Measurements from ENCODE around the gene KCNC2. TPM values are rescaled to one million over a fixed set of nuclear protein-coding genes. Genes with fewer than 3 reads are reported as not detected.

Gene KCNC2
- total RNA-seq, 2 donors from 2014 or later, result not detected

DNA sequence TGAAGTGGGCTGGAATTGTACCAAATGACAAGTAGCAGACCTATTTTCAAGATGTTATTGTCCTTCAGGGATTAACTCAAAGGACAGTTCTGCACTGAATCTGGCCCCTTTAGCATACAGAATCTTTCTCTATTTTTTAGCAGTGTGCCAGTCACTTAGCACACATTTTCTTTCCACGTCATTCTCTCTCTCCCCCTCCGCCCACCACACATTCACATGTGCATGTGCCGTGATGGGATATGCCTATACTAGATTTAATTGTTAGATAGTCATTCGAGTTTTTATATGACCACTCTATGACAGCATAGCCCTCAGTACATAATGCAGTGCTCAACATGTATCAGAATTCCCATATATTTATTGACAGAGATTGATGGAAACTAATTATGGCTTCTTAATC is 129.1 kb downstream of the KCNC2 start:
- H3K9me3 Mint-ChIP-seq, result peaks cover 3% of the 10 kb centered on the region
- H3K4me1 Mint-ChIP-seq (ENCODE audit: low read depth in 2 of 2), result no peaks in the 10 kb centered on the region
- ATAC-seq, result no peak

DNA sequence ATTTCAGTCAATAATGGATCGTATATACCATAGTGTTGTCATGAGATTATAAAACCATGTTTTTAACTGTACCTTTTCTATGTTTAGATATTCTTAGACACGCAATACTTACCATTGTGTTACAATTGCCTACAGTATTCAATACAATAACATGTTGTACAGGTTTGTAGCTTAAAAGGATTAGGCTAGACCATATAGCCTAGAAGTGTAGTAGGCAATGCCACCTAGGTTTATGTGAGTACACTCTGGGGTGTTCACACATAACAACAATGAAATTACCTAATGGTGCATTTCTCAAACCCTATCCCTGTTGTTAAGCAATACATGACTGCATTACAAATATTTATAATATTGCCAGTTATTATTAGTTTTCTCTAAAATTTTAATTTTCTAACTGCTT is 144.2 kb downstream of the KCNC2 start:
- Mint-ChIP-seq H3K9me3 (peaks cover 9% of the 10 kb centered on the region), H3K4me3 (no peak overlapping the region), H3K27ac (no peak overlapping the region), H3K27me3 (no peaks in the 10 kb centered on the region), H3K4me1 (ENCODE audit: low read depth in 2 of 2) (no peaks in the 10 kb centered on the region), H3K36me3 (no peaks in the 10 kb centered on the region)
- no peak for DNase-seq (ENCODE audit: low spot score)
- no peak for ATAC-seq

More for the DNA sequence above, 129.1 kb downstream of the KCNC2 start:
- Mint-ChIP-seq H3K36me3 (no peaks in the 10 kb centered on the region), H3K27ac (no peak overlapping the region), H3K4me3 (no peak overlapping the region), H3K27me3 (no peaks in the 10 kb centered on the region)
- DNase-seq (ENCODE audit: low spot score), result no peak

DNA sequence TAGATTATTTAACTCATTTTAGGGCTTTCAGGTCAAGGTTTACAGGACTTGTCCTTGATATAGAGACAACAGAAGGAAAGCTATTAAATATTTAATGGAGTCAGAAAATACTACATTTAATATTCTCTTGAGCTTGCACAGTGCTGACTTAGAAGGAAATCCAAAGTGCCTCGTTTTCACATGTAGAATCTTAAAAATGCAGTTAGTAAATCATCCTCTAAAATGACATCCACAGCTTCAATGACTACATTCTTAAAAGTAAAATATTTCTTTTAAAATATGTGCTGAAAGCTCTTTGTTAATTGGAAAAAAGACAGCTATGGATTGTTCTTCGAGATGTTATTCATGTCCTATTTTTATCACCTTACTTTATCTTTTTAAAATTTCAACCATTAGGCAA is 146.9 kb downstream of the KCNC2 start:
- no peaks in the 10 kb centered on the region for H3K36me3 Mint-ChIP-seq
- no peaks in the 10 kb centered on the region for H3K4me1 Mint-ChIP-seq (ENCODE audit: low read depth in 2 of 2)
- no peak overlapping the region for H3K27ac Mint-ChIP-seq
- DNase-seq (ENCODE audit: low spot score) (no peak), ATAC-seq (no peak)
- H3K27me3 Mint-ChIP-seq, result no peaks in the 10 kb centered on the region
- H3K9me3 Mint-ChIP-seq, result no peaks in the 10 kb centered on the region
- H3K4me3 Mint-ChIP-seq, result no peak overlapping the region

DNA sequence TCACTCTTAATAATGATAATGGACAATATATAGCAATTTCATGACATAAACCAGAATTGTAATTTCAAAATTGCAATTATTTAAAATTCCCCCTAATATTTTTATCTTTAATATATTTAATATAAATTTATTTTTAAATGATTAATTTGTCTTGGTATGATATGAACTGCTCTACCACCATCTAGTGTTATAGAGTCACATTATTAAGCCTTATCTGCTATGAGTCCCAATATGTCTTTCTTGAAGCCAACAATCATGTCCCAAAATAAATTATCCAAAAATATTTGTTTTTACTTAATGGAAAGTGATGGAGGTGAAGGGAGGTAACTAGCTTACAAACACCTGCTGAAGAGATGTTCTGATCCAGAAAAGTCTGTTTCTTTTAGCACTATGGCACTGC is 151.4 kb downstream of the KCNC2 start:
- no peaks in the 10 kb centered on the region for H3K9me3 Mint-ChIP-seq
- H3K27me3 Mint-ChIP-seq, result no peaks in the 10 kb centered on the region
- no peak overlapping the region for H3K27ac Mint-ChIP-seq
- no peak overlapping the region for H3K4me3 Mint-ChIP-seq
- no peak for DNase-seq (ENCODE audit: low spot score)
- H3K4me1 Mint-ChIP-seq (ENCODE audit: low read depth in 2 of 2), result no peaks in the 10 kb centered on the region
- no peak for ATAC-seq
- H3K36me3 Mint-ChIP-seq, result no peaks in the 10 kb centered on the region

DNA sequence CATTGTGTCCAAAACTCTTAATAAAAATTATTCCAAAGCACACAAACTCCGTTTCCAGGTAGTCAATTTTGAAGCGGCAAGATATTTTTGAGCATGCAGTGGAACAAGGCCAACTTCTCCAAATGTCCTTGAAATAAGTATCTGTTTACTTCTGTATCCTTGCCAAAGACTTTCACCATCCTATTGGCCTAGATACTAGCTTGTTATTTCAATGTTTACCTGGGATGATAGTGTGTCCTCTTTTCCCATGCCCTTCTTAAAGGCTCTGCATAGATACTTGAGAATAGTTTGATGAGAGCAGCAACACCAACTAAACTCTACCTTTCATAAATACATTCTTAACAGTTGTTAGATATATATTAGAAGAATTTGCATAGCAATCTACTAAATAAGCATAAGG is 160.9 kb downstream of the KCNC2 start:
- DNase-seq (ENCODE audit: low spot score), result no peak
- Mint-ChIP-seq H3K27ac (no peak overlapping the region), H3K4me1 (ENCODE audit: low read depth in 2 of 2) (no peaks in the 10 kb centered on the region), H3K36me3 (no peaks in the 10 kb centered on the region), H3K9me3 (peaks cover 8% of the 10 kb centered on the region), H3K27me3 (no peaks in the 10 kb centered on the region), H3K4me3 (no peak overlapping the region)
- ATAC-seq, result no peak

DNA sequence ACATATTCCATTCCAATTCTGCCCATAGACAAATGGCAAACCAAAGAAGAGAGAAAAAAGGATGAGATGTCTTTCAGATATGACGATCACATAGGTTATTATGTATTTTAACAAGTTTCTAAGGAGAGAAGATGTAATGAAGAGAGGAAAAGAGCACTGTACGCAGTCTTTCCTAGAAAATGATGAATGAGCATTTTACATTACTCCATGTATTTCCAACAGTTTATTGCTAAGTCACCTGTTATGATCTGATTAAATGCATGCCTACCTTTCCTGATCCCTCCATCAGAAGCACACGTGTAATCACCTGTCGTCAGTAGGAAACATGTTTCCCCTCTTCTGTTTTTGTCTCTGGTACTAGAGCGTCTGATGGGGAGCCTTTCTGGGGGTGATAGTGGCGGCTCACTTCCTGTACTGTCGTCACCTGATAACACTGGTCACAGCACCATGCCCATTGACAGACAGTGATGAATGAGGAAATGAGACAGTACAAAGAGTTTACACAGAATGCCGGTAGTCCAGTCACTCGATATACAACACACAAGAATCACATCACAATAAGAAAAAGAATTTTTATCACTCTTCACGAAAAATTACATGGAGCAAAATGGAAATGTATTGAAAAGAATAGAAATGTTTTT is 161.6 kb downstream of the KCNC2 start:
- no peak for ATAC-seq
- no peak for DNase-seq (ENCODE audit: low spot score)
- Mint-ChIP-seq H3K9me3 (peaks cover 8% of the 10 kb centered on the region), H3K36me3 (no peaks in the 10 kb centered on the region), H3K27me3 (no peaks in the 10 kb centered on the region), H3K4me3 (no peak overlapping the region), H3K4me1 (ENCODE audit: low read depth in 2 of 2) (no peaks in the 10 kb centered on the region), H3K27ac (no peak overlapping the region)

DNA sequence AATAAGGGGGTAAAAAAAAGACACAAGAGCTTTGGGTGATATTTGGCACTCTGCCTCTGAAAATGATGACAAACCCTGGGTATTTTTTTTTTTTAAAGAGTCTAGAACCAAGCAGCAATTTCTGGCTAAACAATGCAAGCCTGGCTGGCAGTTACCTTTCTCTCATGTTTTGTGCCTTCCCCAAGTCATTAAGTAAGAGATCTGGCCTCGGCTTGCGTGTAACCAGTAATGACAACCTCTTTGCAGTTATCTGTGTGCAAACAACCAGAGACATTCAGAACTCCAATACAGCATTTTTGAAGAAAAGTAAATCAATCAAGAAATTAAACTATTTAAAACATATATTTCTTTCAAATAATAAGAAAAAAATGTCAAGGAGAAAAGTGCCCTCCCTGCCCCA is 167.5 kb downstream of the KCNC2 start:
- no peaks in the 10 kb centered on the region for H3K36me3 Mint-ChIP-seq
- no peak overlapping the region for H3K4me3 Mint-ChIP-seq
- DNase-seq (ENCODE audit: low spot score), result no peak
- H3K27me3 Mint-ChIP-seq, result no peaks in the 10 kb centered on the region
- no peaks in the 10 kb centered on the region for H3K4me1 Mint-ChIP-seq (ENCODE audit: low read depth in 2 of 2)
- H3K27ac Mint-ChIP-seq, result no peak overlapping the region
- peaks cover 5% of the 10 kb centered on the region for H3K9me3 Mint-ChIP-seq
- no peak for ATAC-seq

DNA sequence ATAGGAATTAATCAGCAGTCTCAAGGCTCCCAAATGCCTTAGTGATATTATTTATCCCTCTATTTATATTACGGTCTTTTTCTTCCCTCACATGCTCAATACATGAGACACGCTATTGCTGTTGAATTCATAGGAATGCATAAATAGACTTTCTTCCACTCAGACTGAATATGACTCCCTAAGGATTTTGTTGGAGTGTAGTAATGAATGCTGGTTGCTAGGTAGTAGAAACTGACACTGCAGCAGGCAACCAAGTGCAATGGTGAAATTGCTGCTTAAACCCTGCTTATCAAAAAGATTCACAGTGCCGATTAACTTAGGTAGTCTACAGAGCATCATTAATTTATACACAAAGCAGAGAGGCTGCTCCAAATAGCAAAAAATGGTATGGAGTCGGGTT is 168.2 kb downstream of the KCNC2 start:
- no peak overlapping the region for H3K27ac Mint-ChIP-seq
- ATAC-seq (no peak), DNase-seq (ENCODE audit: low spot score) (no peak)
- no peaks in the 10 kb centered on the region for H3K4me1 Mint-ChIP-seq (ENCODE audit: low read depth in 2 of 2)
- no peak overlapping the region for H3K4me3 Mint-ChIP-seq
- no peaks in the 10 kb centered on the region for H3K27me3 Mint-ChIP-seq
- no peaks in the 10 kb centered on the region for H3K36me3 Mint-ChIP-seq
- H3K9me3 Mint-ChIP-seq, result peaks cover 5% of the 10 kb centered on the region

DNA sequence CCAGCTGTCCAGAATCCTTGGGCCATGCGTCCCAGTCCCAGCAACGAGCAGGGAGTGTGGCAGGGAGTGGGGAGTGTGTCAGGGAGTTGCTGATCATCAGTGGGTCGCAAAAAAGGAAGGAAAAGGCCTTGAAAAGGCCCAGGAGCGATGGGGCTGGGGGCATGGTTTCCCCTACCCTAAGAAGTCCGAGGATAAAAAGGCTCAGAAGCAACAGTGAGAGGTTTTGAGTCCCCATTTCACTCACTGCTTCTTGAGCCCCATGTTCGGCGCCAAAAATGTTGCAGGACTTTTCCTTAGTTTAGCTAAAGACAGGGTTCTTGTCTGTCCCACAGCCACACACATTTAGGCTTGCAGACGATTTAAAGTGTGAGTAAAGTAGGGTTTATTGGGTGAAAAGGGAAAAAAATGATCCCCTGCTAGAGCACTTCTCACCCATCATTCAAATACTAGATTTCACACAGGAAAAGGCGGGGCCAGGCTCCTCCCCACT is 189.5 kb downstream of the KCNC2 start:
- Mint-ChIP-seq H3K27me3 (no peaks in the 10 kb centered on the region), H3K9me3 (peaks cover 19% of the 10 kb centered on the region), H3K4me1 (ENCODE audit: low read depth in 2 of 2) (no peaks in the 10 kb centered on the region), H3K27ac (no peak overlapping the region), H3K36me3 (no peaks in the 10 kb centered on the region), H3K4me3 (no peak overlapping the region)
- no peak for DNase-seq (ENCODE audit: low spot score)
- ATAC-seq, result no peak

DNA sequence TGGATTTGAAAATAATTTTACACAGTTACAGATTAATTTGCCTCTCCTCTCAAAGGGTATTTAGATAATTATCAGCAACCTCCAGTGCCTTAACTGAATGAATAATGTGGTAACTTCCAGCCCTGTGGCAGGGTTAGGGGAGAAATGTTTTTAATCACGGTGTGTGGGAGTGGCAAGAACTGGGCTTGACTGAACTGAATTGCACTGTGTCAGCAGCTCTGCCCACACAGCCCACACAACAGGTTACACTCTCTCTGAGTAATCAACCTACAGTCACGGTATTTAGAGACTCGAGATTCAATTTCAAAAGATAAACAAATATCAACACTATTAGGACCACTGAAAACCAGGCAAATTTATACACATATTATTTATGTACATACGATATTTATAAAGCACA is 198.5 kb downstream of the KCNC2 start:
- ATAC-seq (no peak), DNase-seq (ENCODE audit: low spot score) (no peak)
- Mint-ChIP-seq H3K27me3 (no peaks in the 10 kb centered on the region), H3K4me3 (no peak overlapping the region), H3K9me3 (peaks cover 14% of the 10 kb centered on the region), H3K36me3 (no peaks in the 10 kb centered on the region), H3K4me1 (ENCODE audit: low read depth in 2 of 2) (no peaks in the 10 kb centered on the region), H3K27ac (no peak overlapping the region)

DNA sequence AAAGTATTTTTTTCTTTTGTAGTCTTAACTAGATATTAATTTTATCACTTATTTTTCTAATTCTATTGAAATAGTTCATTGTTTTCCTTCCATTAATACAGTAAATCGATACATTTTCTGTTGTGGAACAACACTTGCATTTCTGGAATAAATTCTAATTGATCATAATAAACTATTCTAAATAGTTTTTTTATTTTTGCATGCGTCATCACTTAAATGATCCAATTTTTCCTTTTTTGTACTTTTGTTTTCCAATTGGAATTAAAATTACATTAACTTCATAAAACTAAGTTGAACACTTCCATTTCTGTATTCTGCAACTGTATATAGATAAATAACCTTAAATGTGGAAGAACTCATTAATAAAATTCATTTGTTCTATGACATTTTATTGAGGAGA is 202.5 kb downstream of the KCNC2 start:
- no peak for DNase-seq (ENCODE audit: low spot score)
- ATAC-seq, result no peak
- Mint-ChIP-seq H3K27ac (no peak overlapping the region), H3K36me3 (no peaks in the 10 kb centered on the region), H3K9me3 (peaks cover 14% of the 10 kb centered on the region), H3K27me3 (no peaks in the 10 kb centered on the region), H3K4me1 (ENCODE audit: low read depth in 2 of 2) (no peaks in the 10 kb centered on the region), H3K4me3 (no peak overlapping the region)

DNA sequence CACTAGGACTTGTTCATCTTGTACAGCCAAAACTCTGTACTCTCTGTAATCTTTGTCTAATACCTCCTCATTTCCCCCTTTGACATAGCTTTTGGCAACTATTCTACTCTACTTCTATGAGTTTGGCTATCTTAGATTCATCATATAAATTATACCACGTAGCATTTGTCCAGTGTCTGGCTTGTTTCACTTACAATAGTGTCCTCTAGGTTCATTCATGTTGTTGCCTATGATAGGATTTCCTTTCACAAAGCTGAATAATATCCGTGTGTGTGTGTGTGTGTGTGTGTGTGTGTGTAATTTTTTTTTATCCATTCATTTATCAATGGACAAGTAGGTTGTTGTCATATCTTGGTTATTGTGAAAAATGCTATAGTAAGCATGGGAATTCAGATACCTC is 209.5 kb downstream of the KCNC2 start:
- H3K4me3 Mint-ChIP-seq, result no peak overlapping the region
- no peaks in the 10 kb centered on the region for H3K36me3 Mint-ChIP-seq

DNA sequence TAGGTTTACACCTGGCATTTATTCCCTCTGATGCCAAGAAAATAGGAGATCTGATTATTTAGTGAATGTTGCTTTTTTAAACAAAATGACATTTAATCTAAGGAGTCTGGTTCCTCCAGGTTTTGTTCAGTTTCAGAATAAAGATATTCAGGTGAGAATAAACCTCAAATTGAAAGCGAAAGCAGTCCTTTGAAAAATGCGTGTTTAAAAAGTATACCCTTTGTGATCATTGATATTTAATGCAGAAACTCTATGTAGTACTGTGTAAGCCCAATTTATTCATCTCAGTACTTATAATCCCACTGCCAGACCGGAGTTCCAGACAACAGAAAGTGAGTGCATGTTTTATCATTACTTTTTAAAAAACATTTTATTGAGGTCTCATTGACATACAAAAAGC is 210.2 kb downstream of the KCNC2 start:
- Mint-ChIP-seq H3K9me3 (peaks cover under 1% of the 10 kb centered on the region), H3K4me1 (ENCODE audit: low read depth in 2 of 2) (no peaks in the 10 kb centered on the region), H3K4me3 (no peak overlapping the region), H3K36me3 (no peaks in the 10 kb centered on the region), H3K27me3 (no peaks in the 10 kb centered on the region), H3K27ac (no peak overlapping the region)
- no peak for ATAC-seq
- no peak for DNase-seq (ENCODE audit: low spot score)

More for the DNA sequence above, 209.5 kb downstream of the KCNC2 start:
- peaks cover 5% of the 10 kb centered on the region for H3K9me3 Mint-ChIP-seq
- no peaks in the 10 kb centered on the region for H3K4me1 Mint-ChIP-seq (ENCODE audit: low read depth in 2 of 2)
- H3K27ac Mint-ChIP-seq, result no peak overlapping the region
- H3K27me3 Mint-ChIP-seq, result no peaks in the 10 kb centered on the region
- DNase-seq (ENCODE audit: low spot score) (no peak), ATAC-seq (no peak)

Measured in natural killer cell treated with Interleukin-12 subunit alpha and Interleukin-12 subunit beta and Interleukin-15 and Interleukin-18, amount 100 ng/mL, for 72 hours (primary cell).